Activated CD8-positive, alpha-beta memory T cell treated with anti-CD3 and anti-CD28 coated beads, Interleukin-2, amount 50 U/mL, for 48 hours (primary cell): ENCODE data around the gene RNU2-63P.
"Not testable (repeated sequence)": the region's sequence is repeated elsewhere in the genome, so short reads cannot be mapped to it uniquely, and the experiment has no call there.

Experiments
- DNase-seq: peaks from one replicate; pipeline ENCODE4 v3.0.0-alpha.2; 2020

RNU2-63P gene

DNA sequence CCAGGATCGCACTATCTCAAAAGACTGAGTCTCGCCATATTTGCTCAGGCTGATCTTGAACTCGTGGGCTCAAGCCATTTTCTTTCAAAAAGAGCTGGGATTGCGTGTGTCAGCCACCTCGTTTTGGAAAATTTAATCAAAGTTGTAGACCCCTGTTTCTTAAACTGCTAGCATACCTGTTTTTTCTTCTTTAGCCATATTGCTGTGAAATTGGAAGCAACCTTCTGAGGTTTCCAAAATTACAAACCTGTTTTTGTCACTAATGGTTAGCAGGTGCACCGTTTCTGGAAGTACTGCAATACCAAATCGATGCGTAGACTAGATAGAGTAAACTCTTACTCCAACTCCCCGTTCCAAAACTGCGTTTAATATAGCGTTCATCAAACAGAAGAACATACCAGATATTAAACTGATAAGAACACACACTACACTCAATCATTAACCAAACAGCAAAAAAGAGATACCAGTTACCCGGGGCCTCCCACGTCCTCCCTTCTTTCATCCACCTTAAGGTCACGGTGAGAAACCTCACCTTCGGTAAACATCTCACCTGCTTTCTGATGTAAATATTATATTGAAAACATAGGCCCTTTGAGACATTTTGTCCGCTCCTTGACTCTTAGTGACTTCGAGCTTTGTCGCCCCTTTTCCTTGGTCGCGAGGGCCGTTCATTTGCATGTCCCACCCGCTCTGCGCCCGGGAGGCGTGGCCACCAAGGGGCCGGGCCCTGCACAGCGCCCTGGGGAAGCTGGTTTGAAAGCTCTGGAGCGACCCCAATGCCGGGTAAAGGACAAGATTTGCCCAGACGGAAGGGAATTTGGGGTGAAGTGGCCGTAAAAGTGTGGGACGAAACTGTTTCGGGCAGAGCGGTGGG, at the start of gene RNU2-63P:
Gene RNU2-63P, minus strand, starts transcription at position 462 of the 874 bp plus-strand sequence.
- peak; percentile 92 for DNase-seq

DNA sequence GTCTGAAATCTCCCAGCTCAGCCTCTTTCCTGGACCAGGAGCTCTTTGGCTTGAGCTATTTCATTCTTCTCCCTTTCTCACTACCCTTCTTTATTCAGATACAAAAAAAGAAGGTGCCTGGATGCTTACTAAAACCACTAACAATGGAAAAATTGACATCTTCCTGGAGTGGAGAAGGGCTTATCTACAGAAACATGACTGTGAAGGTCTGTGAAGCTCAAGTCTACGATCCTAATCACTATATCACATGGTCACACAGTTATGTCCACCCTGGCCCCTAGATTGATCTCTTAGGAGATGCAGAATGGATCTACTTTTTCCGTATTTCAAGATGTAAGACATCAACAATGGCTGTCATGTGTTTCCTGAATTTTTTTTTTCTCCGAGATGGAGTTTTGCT, 44.9 kb upstream of the RNU2-63P start:
- DNase-seq: no peak

DNA sequence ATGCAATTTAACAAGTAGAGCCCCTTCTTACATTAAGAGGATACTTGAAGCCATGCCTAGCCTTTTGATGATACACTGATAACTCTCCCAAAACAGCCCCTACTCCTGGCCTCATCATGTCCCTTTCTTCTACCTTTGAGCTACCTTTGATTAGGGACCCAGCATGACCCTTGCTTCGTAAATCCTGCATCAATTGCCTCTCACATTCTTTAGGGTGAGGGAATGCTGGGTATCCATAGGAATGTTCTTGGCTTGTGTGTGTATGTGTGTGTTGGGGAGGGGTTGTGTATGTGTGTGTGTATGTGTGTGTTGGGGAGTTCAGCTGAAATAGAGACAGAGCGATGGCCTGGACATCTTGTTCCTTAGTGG, 44.5 kb upstream of the RNU2-63P start:
- DNase-seq: no peak

DNA sequence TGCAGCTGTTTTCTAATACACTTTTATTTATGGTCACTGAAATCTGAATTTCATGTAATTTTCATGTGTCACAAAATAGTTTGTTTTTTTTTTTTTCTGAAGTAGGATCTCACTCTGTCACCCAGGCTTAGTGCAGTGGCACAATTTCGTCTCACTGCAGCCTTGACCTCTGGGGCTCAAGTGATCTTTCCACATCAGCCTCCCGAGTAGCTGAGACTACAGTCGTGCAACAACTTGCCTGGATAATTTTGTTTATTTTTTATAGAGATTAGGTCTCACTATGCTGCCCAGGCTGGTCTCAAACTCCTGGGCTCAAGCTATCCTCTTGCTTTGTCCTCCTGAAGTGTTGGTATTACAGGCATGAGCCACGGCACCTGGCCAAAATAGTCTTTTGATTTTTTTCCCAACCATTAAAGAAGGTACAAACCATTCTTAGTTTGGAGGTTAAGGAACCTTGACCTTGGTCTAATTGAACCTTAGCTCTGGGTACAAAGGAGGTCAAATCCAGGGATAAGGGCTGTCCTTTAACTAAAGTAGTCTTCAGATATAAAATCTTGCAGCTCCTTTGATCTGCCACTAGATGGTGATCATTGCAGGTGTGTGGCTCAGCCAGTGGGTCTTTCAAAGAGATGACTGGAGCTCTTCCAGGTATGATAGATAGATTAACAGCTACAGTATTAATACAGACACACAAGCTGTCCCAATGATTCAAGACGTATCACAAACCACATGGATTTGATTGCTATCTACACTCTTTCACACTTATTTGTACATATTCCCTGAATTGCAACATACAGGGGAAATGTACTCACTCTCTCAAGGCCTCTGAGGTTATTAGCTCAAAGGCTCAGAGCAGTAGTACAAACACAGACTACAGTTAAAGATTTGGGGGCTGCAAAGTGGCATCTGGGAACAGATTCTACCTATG, 43.9 kb upstream of the RNU2-63P start:
- DNase-seq: no peak

DNA sequence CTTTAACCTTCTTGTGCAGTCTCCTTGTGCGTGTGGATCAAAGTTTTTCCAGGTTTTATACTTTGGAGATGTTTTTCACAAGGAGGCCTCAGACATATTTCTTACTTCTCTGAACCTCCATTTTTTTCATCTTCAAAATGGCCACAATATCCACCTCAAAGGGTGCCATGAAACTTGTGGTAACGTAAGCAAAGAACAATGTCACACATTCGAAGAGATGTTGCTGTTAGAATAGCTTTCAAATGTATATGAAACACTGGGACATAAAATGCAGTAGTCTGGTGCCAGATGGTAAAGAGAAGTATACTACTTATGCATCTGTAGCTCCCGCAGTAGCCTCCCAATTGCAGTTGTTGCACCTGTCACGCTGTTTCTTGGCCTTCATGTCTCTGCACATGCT, 41.8 kb upstream of the RNU2-63P start:
- no peak for DNase-seq

DNA sequence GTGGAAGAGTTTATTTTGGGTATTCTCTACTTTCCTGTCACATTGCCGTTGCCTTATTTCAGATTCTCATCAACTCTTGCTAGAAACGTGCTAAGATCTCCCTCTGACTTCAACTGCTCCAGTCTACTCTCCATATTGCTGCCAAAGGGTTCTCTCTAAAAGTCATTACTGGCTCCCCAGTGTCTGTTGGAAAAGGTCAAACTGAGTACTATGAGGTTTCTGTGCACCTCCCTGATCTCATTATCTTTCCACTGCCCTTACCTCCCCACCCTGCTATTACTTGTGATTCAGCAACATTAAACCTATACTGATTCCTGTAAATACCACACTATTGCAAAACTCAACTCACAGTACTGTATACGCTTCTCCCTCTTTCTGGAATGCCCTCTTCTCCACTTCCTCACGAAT, 41.1 kb upstream of the RNU2-63P start:
- DNase-seq: no peak

GRCh38 chr2:88055371-88056128, 39.2 kb upstream of the RNU2-63P start, which contains the start of gene KRCC1:
Gene KRCC1 (minus strand): TSS chr2:88055783. CDS start chr2:88028563, 27,220 bp downstream.
- peak; percentile 95 for DNase-seq

- DNase-seq: no peak
Observed at GRCh38 chr2:88054782-88055370, 38.5 kb upstream of the RNU2-63P start.

DNA sequence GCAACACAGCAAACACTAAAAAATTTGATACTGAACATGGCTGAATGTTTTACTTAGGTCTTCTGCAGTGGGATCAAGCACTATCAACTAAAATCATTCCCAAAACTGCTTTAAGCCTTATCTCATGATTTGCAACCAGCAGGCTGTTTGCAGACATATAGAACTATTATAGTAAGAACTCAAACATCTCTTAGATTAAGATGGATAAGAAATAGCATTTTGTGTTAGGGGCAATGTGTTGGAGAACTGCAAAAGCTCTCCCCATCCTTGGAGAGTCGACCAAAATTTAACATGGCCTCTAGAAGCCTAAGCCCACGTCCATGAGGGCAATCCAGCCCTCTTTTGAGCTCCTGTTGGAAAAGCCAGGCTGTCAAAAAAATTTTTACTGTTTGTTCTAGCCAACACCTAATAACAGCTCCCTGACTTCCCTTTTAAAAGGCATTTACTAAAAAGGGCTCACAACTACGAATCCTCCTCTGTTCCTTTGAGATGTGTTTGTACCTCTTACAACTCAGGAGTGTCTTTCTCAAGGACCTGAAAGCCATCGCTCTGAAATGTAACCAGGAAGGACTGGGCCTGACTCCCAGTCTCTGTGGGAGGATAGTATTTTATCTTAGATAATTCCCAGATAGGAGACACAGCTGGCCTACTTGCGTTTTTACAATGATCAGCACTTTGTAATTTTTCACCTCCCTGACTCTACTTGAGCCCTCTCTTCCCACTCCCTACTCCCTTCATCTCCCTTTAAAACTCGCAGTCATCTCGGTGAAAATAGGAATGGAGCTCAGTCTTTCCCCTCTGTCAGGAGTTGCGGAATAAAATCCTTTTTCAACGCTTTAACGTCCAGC, 37.8 kb upstream of the RNU2-63P start:
- no peak for DNase-seq

- DNase-seq: no peak
Observed at GRCh38 chr2:88053296-88053695, 36.9 kb upstream of the RNU2-63P start.

GRCh38 chr2:88051792-88052191, 35.4 kb upstream of the RNU2-63P start:
- DNase-seq: no peak

GRCh38 chr2:88049622-88050021, 33.3 kb upstream of the RNU2-63P start:
- DNase-seq: no peak

DNA sequence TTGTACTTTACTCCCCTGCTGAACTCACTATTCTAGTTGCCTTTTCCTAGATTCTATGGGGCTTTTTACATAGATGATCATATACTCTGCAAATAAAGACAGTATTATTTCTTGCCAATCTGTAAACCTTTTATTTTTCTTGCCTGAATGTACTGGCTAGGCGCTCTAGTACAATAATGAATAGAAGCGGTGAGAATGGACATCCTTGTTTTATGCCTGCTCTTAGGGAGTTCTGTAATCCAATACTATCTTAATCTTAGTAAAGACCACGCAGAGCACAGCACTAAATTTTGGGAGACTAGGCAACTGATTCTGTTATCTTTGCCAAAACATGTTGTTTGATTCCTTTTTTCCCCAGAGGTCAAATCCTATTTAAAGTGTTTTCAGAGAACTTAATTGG, 32.2 kb upstream of the RNU2-63P start:
- DNase-seq: no peak

GRCh38 chr2:88045561-88045960, 29.2 kb upstream of the RNU2-63P start:
- not testable (repeated sequence) for DNase-seq

DNA sequence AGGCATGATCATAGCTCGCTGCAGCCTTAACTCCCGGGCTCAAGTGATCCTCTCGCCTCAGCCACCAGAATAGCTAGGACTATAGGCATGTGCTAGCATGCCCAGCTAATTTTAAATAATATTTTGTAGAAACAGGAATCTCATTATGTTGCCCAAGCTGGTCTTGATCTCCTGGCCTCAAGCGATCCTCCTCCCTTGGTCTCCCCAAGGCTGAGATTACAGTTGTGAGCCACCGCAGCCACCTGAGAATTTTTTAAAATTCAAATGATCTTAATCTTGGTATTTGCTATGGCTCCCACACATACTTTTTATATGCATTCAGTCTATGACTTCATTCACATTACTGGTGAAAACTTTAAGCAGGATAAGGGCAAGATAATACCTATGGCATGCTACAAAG, 26.1 kb upstream of the RNU2-63P start:
- DNase-seq: no peak

GRCh38 chr2:88038263-88039105, 22.1 kb upstream of the RNU2-63P start:
- no peak for DNase-seq

DNA sequence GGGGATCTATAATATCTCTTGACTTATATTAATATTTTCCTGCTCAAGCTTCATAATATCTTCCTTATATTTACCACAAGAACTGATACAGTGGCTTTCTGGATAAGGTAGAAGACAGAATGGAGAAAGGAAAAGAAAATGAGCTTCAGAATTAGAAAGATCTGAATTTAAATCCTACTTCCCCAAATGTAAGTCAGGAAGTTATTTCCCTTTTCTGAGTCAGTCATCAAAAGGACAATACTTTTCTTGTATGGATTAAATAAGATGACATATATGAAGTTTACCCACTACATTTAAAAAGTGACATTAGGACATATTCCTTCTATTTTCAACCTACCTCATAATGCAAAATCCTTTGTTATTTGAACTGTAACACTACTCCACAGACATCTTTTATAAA, 20.3 kb upstream of the RNU2-63P start:
- DNase-seq: no peak

DNA sequence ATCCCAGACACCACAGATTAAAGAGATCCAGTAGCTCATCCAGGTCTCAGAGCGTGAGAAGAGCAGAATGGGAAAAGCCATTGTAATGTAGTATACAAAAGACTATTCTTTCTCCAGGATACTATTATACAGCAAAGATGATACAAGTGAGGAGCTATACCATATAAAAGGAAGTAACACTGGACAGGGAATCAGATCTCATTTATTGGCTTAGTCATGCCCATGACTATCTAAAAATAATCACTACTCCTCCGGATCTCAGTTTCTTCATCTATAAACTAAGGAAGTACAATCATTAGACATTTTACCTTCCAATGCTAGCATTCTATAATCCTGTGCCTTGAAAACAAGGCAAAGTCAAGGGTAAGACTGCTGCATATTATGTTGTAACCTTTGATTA, 19.8 kb upstream of the RNU2-63P start:
- no peak for DNase-seq

- DNase-seq: no peak
Observed at GRCh38 chr2:88032070-88032702, 15.8 kb upstream of the RNU2-63P start.

DNA sequence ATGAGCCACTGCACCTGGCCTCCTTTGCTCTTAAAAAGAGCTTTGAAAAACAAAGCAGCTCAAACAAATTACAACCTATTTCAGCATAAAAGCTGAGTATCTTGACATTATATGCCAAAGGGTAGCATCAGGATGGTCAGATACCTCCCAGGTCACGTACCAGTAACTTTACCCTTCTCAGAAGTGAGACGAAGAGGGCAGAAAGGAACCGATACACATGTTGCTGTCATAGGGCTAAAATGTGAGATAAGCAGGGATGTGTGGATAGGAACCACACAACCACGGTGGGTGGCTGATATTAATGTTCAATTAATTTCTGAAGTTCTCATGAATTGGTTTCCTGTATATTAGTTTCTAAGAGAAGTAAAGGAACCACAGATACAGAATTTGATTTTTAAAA, 12.6 kb upstream of the RNU2-63P start:
- DNase-seq: no peak
